A673 (cell line): ENCODE data around the gene NMT1. TPM values are rescaled to one million over a fixed set of nuclear protein-coding genes. Genes with fewer than 3 reads are reported as not detected.
A peak's percentile ranks its signal among the peaks of the same experiment; 100 is the strongest.

Source experiments
- BruUV-seq: library from RNA; stranded (reverse); fragments of 400-500 nt; replicated peaks from 2 replicates; lab custom pipeline; 2021; lab: Mats Ljungman, UMichigan
- CTCF ChIA-PET: fragments of 300-600 bp; sonication (Branson Sonifier 250); formaldehyde crosslinking; loops from one replicate; lab custom pipeline; 2022; ENCODE audit warnings: antibody characterized with exemption; lab: Charles Lee
- POLR2A ChIA-PET: fragments of 300-600 bp; sonication (Branson Sonifier 250); formaldehyde crosslinking; loops from one replicate; lab custom pipeline; 2022; ENCODE audit warnings: antibody characterized with exemption; ENCODE audit not compliant: low non-redundant PET; lab: Charles Lee
- DNase-seq: peaks from one replicate; pipeline ENCODE4 v3.0.0-alpha.2; 2015; ENCODE audit warnings: low spot score
- H3K27ac ChIP-seq: fragments of 200-600 bp; sonication (generic); 2 replicates; pipeline ENCODE4 v1.5.1; 2016; ENCODE audit warnings: mixed run types, low read depth, mild to moderate bottlenecking, mixed read lengths, antibody characterized with exemption, low read length; ENCODE audit not compliant: poor library complexity, severe bottlenecking
- H3K27me3 ChIP-seq: fragments of 200-600 bp; sonication (generic); replicated peaks from 2 replicates; pipeline ENCODE4 v1.6.1; 2017; ENCODE audit warnings: mixed run types, low read depth, mild to moderate bottlenecking, mixed read lengths, antibody characterized with exemption, low read length; ENCODE audit not compliant: insufficient read depth, poor library complexity
- H3K36me3 ChIP-seq: fragments of 200-600 bp; sonication (generic); 2 replicates; pipeline ENCODE4 v1.6.1; 2016; ENCODE audit warnings: mixed run types, mild to moderate bottlenecking, mixed read lengths, antibody characterized with exemption, low read length; ENCODE audit not compliant: insufficient read depth, poor library complexity, severe bottlenecking
- H3K4me1 ChIP-seq: fragments of 200-600 bp; sonication (generic); 2 replicates; pipeline ENCODE4 v1.6.1; 2017; ENCODE audit warnings: mixed run types, mild to moderate bottlenecking, mixed read lengths, antibody characterized with exemption, low read length; ENCODE audit not compliant: insufficient read depth, poor library complexity, severe bottlenecking
- H3K4me3 ChIP-seq: fragments of 200-600 bp; sonication (generic); 2 replicates; pipeline ENCODE4 v1.5.1; 2016; ENCODE audit warnings: low read depth, mixed run types, mild to moderate bottlenecking, mixed read lengths, low read length; ENCODE audit not compliant: poor library complexity, severe bottlenecking
- H3K9me3 ChIP-seq: fragments of 200-600 bp; sonication (generic); 2 replicates; pipeline ENCODE4 v1.6.1; 2016; ENCODE audit warnings: mixed run types, low read depth, mild to moderate bottlenecking, mixed read lengths, antibody characterized with exemption, low read length; ENCODE audit not compliant: poor library complexity, severe bottlenecking
- CTCF ChIP-seq: fragments of 300-800, 200-600 bp; sonication (generic); conservative IDR thresholded peaks from 2 replicates; pipeline ENCODE4 v1.5.1; 2017; ENCODE audit warnings: low read depth, mild to moderate bottlenecking, antibody characterized with exemption, low read length, moderate library complexity, mixed read lengths
- EZH2 ChIP-seq: fragments of 200-600 bp; sonication (generic); IDR thresholded peaks from 2 replicates; pipeline ENCODE4 v1.6.1; 2017; ENCODE audit warnings: borderline replicate concordance, low read depth, mild to moderate bottlenecking, mixed read lengths, antibody characterized with exemption, low read length; ENCODE audit not compliant: poor library complexity, severe bottlenecking
- intact Hi-C: fragments of 100-400 bp; cut with micrococcal nuclease; formaldehyde crosslinking; loops from one replicate; pipeline ENCODE4 v1.10.0; 2022; ENCODE audit not compliant: unreplicated experiment
- total RNA-seq: library from RNA; stranded (reverse); gene quantifications from 2 replicates; pipeline ENCODE4 v1.2.3, GENCODE V29; 2021

NMT1 gene
- total RNA-seq, 1 experiment from 2014 or later: 108 TPM

- Histone ChIP-seq H3K9me3 (no peaks in the 10 kb centered on the region), H3K36me3 (no peaks in the 10 kb centered on the region), H3K4me1 (no peaks in the 10 kb centered on the region), H3K27ac (no peak overlapping the region), H3K4me3 (peak overlapping the region; percentile 49), H3K27me3 (no peaks in the 10 kb centered on the region)
- intact Hi-C loops: no loop called here
- TF ChIP-seq CTCF (peak; percentile 36; the same call in 1 of the 2 replicates), EZH2 (no peak)
- peak; percentile 38 for DNase-seq
- BruUV-seq: no TSS peak
- POLR2A ChIA-PET: no interaction called here
- CTCF ChIA-PET: interaction anchor here (1.9 kb wide), 1 partner anchor 99 kb away, joined by 7 read pairs; no protein-coding TSS in a partner anchor
Observed at GRCh38 chr17:45018848-45019711, 42.0 kb upstream of the NMT1 start.

GRCh38 chr17:45020354-45021138 lies 40.6 kb upstream of the NMT1 start:
- DNase-seq: peak; percentile 23
- no peak overlapping the region for H3K4me3 ChIP-seq
- intact Hi-C loops: loop anchor here (2.0 to 5.0 kb wide), 2 partner anchors 100 to 243 kb away; no protein-coding TSS in a partner anchor

More at GRCh38 chr17:45020354-45021138, 40.6 kb upstream of the NMT1 start:
- no peak for TF ChIP-seq EZH2
- TF ChIP-seq CTCF: no peak
- POLR2A ChIA-PET: interaction anchor here (0.7 kb wide), 1 partner anchor 103 kb away, joined by 3 read pairs; no protein-coding TSS in a partner anchor
- Histone ChIP-seq H3K36me3 (no peaks in the 10 kb centered on the region), H3K4me1 (no peaks in the 10 kb centered on the region), H3K27me3 (no peaks in the 10 kb centered on the region), H3K27ac (no peak overlapping the region), H3K9me3 (no peaks in the 10 kb centered on the region)
- CTCF ChIA-PET: interaction anchor here (0.6 to 1.9 kb wide), 3 partner anchors 73 to 248 kb away, joined by 3 to 7 read pairs (median 6); no protein-coding TSS in a partner anchor
- BruUV-seq: no TSS peak
